SU-DHL-6 (cell line): ENCODE data around the gene CAMK4.

ENCODE experiments used
- EZH2phosphoT487 ChIP-seq: fragments of 200-600 bp; sonication (generic), shearing (Covaris generic); conservative IDR thresholded peaks from 2 replicates; pipeline ENCODE4 v1.6.1; 2018; ENCODE audit warnings: mild to moderate bottlenecking, antibody characterized with exemption, low read length, moderate library complexity, mixed read lengths
- TF ChIP-seq, protein P1 (sequence below): fragments of 200-600 bp; sonication (generic); IDR thresholded peaks from one replicate; pipeline ENCODE4 v1.5.1; 2017; ENCODE audit warnings: antibody characterized with exemption, mild to moderate bottlenecking, low read length, moderate library complexity; ENCODE audit not compliant: insufficient read depth, poor library complexity, severe bottlenecking

DNA sequence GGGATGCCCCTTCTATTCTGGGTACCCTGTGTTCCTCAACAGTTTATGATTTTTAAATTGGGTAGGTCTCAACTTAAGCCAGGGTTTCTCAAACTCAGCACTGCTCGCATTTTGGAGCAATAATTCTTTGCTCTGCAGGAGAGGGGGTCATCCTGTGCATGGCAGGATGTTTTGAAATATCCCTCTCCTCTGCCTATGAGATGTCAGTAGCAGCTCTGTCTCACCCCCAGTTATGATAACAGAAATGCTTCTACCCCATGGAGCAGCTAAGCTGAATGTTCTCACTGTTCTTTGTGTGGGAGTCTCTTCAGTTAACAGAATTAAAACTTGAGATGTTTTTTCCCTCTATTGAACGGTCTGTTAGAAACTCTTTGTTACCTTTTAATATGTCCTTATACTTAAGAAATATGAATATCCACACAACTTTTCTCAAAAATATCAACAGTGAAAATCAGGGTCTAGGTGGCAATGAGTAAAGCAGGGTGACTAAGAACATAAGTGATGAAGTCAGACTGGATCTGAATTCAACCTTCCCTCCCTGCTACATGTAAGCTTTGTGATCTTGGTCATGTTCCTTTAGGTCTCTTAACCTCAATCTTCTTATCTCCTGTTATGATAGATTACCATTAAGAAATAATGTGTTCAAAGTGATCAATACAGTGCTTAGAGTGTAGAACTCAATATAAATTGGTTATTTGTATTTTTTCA, 89.0 kb downstream of the CAMK4 start:
- TF ChIP-seq, protein P1, sequence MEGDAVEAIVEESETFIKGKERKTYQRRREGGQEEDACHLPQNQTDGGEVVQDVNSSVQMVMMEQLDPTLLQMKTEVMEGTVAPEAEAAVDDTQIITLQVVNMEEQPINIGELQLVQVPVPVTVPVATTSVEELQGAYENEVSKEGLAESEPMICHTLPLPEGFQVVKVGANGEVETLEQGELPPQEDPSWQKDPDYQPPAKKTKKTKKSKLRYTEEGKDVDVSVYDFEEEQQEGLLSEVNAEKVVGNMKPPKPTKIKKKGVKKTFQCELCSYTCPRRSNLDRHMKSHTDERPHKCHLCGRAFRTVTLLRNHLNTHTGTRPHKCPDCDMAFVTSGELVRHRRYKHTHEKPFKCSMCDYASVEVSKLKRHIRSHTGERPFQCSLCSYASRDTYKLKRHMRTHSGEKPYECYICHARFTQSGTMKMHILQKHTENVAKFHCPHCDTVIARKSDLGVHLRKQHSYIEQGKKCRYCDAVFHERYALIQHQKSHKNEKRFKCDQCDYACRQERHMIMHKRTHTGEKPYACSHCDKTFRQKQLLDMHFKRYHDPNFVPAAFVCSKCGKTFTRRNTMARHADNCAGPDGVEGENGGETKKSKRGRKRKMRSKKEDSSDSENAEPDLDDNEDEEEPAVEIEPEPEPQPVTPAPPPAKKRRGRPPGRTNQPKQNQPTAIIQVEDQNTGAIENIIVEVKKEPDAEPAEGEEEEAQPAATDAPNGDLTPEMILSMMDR = no peak
- no peak for TF ChIP-seq EZH2phosphoT487
